OCI-M2 (cell line): ENCODE measurements around the gene KIFC1.

Experiments used
- DNase-seq: peaks from one replicate; lab custom pipeline; 2025; ENCODE audit not compliant: unreplicated experiment; lab: John Stamatoyannopoulos, UW

The KIFC1 gene

DNA sequence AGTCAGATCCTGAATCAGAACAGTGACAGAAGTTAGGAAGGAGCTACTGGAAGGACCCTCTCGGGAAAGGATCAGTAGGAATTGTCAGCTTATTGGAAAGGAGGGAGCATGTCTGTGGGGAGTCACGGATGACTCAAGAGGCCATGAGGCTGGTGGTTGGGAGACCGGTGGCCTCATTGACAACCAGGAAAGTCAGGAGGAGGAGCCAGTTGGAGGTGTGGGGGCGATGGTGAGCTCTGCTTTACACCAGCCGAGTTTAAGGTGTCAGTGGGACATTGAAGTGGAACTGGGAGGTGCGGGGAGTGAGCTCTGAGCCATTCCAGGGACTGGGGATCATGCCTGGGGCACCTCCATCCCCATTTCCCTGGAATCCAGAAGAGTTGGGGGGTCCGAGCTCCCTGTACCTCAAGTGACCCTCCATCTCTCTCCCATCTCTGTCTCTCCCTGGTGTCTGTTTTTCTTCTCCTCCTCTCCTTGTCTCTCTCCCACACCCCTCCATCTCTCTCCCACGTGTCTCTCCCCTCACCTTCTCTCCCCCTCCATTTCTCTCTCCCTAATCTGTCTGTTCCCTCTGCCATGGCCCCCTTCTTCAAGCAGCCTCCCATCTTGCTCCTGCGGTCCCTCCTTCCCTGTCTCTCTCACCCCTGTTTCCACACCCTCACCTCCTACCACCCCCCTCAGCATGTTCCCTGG lies 48.5 kb downstream of the KIFC1 start:
- no peak for DNase-seq

DNA sequence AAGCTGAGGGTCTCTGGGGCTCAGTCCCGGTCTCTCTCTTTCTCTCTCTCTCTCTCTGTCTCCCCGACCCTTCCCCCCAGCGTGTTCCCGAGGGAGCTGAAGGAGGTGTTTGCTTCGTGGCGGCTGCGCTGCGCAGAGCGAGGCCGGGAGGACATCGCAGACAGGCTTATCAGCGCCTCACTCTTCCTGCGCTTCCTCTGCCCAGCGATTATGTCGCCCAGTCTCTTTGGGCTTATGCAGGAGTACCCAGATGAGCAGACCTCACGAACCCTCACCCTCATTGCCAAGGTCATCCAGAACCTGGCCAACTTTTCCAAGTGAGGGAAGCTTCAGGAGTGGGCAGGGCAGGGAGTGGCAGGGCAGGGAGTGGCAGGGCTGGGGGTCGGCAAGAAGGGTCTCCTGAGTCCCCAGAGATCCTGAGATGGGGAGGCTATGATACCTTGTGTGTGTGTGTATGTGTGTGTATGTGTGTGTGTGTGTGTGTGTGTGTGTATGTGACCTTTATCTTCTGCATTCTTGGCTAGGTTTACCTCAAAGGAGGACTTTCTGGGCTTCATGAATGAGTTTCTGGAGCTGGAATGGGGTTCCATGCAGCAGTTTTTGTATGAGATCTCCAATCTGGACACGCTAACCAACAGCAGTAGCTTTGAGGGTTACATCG lies 49.2 kb downstream of the KIFC1 start:
- no peak for DNase-seq

GRCh38 chr6:33441457-33441856 lies 49.8 kb downstream of the KIFC1 start:
- DNase-seq = no peak

GRCh38 chr6:33442283-33442682 lies 50.7 kb downstream of the KIFC1 start:
- DNase-seq = no peak

DNA sequence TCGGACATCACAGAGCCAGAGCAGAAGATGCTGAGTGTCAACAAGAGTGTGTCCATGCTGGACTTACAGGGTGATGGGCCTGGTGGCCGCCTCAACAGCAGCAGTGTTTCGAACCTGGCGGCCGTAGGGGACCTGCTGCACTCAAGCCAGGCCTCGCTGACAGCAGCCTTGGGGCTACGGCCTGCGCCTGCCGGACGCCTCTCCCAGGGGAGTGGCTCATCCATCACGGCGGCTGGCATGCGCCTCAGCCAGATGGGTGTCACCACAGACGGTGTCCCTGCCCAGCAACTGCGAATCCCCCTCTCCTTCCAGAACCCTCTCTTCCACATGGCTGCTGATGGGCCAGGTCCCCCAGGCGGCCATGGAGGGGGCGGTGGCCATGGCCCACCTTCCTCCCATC lies 51.4 kb downstream of the KIFC1 start:
- no peak for DNase-seq

- no peak for DNase-seq
Observed at GRCh38 chr6:33443619-33444504, 52.2 kb downstream of the KIFC1 start.

GRCh38 chr6:33445119-33445603 lies 53.5 kb downstream of the KIFC1 start:
- no peak for DNase-seq

GRCh38 chr6:33446356-33446755 lies 54.7 kb downstream of the KIFC1 start:
- DNase-seq = no peak

DNA sequence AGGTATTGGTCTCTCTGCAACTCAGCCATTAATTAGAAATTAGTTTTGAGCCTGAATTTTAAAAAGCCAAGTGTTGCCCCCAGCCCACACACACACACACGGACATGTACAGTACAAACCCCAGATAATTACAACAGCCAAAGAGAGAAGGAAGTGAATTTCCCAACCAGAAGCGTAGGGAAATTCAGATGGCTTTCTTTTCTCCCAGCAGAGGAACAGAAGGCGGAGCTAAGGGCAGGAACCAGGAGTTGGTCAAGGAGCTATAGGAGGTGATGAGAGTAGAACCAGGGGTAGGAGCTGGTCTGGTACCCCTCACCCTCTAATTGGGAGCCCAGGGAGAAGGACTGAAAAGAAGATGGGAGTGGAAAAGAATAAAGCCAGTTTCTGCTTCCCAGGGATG lies 58.8 kb downstream of the KIFC1 start:
- DNase-seq = no peak

DNA sequence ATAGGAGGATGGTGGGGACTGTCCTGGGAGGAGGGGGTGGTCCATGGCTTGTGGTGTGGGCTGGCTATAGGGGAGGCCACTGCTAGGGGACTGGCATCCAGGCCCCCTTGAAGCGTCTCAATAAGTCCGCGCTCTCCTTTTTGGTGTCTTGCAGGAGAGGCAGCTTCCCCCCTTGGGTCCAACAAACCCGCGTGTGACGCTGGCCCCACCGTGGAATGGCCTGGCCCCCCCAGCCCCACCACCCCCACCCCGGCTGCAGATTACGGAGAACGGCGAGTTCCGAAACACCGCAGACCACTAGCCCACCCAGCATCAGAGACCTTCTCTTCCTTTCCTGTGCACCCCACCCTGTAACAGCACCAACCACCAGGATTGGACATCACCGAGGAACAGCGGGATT lies 60.0 kb downstream of the KIFC1 start:
- no peak for DNase-seq

DNA sequence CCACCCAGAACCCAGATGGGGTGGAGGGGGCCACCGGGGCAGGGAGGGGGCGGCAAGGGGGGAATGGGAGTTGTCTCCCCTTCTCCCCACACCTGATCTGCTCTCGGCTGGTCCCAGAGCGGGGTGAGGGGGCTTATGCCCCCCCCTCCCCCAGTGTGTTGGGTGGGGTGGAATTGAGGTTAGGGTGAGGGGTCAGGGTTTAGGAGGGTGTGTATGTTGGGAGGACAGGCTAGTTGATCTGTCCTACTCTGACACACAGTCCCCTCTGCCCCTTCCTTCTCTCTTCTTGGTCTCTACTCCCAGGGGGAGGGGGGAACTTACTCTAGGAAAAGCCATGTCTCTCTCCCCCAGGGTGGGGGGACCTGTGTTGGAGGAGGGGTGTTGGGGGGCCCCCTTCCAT lies 60.9 kb downstream of the KIFC1 start:
- DNase-seq = no peak

GRCh38 chr6:33453393-33454008 lies 61.9 kb downstream of the KIFC1 start:
- DNase-seq = no peak

- DNase-seq = peak; percentile 85
Observed at GRCh38 chr6:33454009-33454946, 62.7 kb downstream of the KIFC1 start, which contains the start of gene ZBTB9. Gene ZBTB9 (plus strand): TSS chr6:33454576. CDS start chr6:33455101, 525 bp downstream.

DNA sequence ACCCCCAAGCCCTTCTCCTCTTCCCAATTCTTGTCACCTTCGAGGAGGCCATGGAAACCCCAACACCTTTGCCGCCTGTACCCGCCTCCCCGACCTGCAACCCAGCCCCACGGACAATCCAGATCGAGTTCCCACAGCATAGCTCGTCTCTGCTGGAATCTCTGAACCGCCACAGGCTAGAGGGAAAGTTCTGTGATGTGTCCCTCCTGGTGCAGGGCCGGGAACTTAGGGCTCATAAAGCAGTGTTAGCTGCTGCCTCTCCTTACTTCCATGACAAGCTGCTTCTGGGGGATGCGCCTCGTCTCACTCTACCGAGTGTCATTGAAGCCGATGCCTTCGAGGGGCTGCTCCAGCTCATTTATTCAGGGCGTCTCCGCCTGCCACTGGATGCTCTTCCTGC lies 63.4 kb downstream of the KIFC1 start:
- DNase-seq = no peak

DNA sequence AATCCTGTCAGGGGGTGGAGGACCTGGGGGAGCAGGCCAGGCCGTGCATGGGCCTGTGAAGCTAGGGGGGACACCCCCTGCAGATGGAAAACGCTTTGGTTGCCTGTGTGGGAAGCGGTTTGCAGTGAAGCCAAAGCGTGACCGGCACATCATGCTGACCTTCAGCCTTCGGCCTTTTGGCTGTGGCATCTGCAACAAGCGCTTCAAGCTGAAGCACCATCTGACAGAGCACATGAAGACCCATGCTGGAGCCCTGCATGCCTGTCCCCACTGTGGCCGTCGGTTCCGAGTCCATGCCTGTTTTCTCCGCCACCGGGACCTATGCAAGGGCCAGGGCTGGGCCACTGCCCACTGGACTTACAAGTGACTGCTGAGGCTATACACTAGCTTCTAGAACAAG lies 64.5 kb downstream of the KIFC1 start:
- no peak for DNase-seq

DNA sequence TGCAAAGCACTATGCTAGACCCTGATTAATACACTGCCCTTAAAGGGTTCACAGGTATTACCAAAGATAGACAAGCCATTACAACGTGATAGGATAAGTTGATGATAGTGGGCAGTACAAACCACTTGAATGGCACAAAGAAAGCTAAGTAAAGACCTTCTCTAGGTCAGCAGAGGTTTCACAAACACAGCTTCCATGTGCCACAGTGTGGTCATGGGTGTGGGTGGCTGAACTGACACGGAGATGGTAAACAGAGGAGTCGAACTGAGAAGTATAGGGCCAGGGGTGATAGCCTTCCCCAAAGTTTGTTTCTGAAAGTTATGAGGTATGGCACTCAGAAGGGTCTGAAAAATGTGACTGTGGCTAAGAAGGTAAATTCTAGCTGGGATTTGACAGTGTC lies 67.1 kb downstream of the KIFC1 start:
- DNase-seq = no peak

GRCh38 chr6:33459226-33459625 lies 67.6 kb downstream of the KIFC1 start:
- DNase-seq = no peak
